Right atrium auricular region (tissue), 2 donors: ENCODE results near the gene CERS2. TPM values are rescaled to one million over a fixed set of nuclear protein-coding genes. Genes with fewer than 3 reads are reported as not detected.
A peak's percentile ranks its signal among the peaks of the same experiment; 100 is the strongest.

Source experiments
- DNase-seq: peaks from one replicate; pipeline ENCODE4 v3.0.0-alpha.2; 2019; ENCODE audit warnings: low spot score
- H3K27ac ChIP-seq, 2 donors: fragments of 200-600 bp; sonication (generic); 1 replicate in 1 of 2; 2 replicates in 1 of 2; pipeline ENCODE4 v1.5.1; 2016 to 2019
- H3K27me3 ChIP-seq, 2 donors: fragments of 200-600 bp; sonication (generic); one replicate each; pipeline versions ENCODE4 v1.5.1 to v1.6.0; 2017 to 2019
- H3K36me3 ChIP-seq: fragments of 200-600 bp; sonication (generic); one replicate; pipeline ENCODE4 v1.5.1; 2016
- H3K4me1 ChIP-seq, 2 donors: fragments of 200-600 bp; sonication (generic); one replicate each; pipeline versions ENCODE4 v1.5.1 to v1.6.0; 2017 to 2019
- H3K4me3 ChIP-seq, 2 donors: fragments of 200-600 bp; sonication (generic); 1 replicate in 1 of 2; 2 replicates in 1 of 2; pipeline ENCODE4 v1.5.1; 2017 to 2019; ENCODE audit warnings: mild to moderate bottlenecking in 1 of 2, moderate library complexity in 1 of 2
- H3K9me3 ChIP-seq, 2 donors: fragments of 200-600 bp; sonication (generic); one replicate each; pipeline ENCODE4 v1.5.1; 2019
- CTCF ChIP-seq, 2 donors: fragments of 200-600 bp; sonication (generic); IDR thresholded peaks; one replicate each; pipeline ENCODE4 v1.5.1; 2019; ENCODE audit warnings: antibody characterized with exemption in 2 of 2
- total RNA-seq, 2 donors: library from RNA; depleted of rRNA; stranded (reverse); fragments of >200 nt; gene quantifications; one replicate each; pipeline ENCODE4 v1.1.0, GENCODE V29; 2016

The CERS2 gene
- total RNA-seq, 2 donors from 2014 or later, result 47.9 to 91.4 TPM

GRCh38 chr1:150999926-151000325 lies 25.3 kb upstream of the CERS2 start:
- no peak for TF ChIP-seq CTCF (IDR thresholded peaks at IDR 0.05)
- peaks cover 0 to 45% of the 10 kb centered on the region in 2 donors for H3K4me1 ChIP-seq
- no peak for DNase-seq
- H3K9me3 ChIP-seq, result no peaks in the 10 kb centered on the region
- no peak overlapping the region for H3K4me3 ChIP-seq
- peaks cover 62% of the 10 kb centered on the region for H3K36me3 ChIP-seq
- no peak overlapping the region for H3K27ac ChIP-seq
- H3K27me3 ChIP-seq, result no peaks in the 10 kb centered on the region

GRCh38 chr1:150999051-150999674 lies 24.5 kb upstream of the CERS2 start:
- H3K27me3 ChIP-seq, result no peaks in the 10 kb centered on the region
- no peak for TF ChIP-seq CTCF (IDR thresholded peaks at IDR 0.05)
- no peak overlapping the region for H3K27ac ChIP-seq
- H3K4me3 ChIP-seq, result no peak overlapping the region
- H3K4me1 ChIP-seq, result peaks cover 0 to 38% of the 10 kb centered on the region in 2 donors
- no peak for DNase-seq
- no peaks in the 10 kb centered on the region for H3K9me3 ChIP-seq
- H3K36me3 ChIP-seq, result peaks cover 62% of the 10 kb centered on the region

GRCh38 chr1:150997949-150998348 lies 23.3 kb upstream of the CERS2 start:
- no peak for DNase-seq
- H3K36me3 ChIP-seq, result peaks cover 62% of the 10 kb centered on the region
- no peaks in the 10 kb centered on the region for H3K9me3 ChIP-seq
- no peak for TF ChIP-seq CTCF (IDR thresholded peaks at IDR 0.05)
- H3K27me3 ChIP-seq, result no peaks in the 10 kb centered on the region
- H3K4me3 ChIP-seq, result no peak overlapping the region
- H3K4me1 ChIP-seq, result peaks cover 0 to 26% of the 10 kb centered on the region in 2 donors
- no peak overlapping the region for H3K27ac ChIP-seq

GRCh38 chr1:150997126-150997872 lies 22.7 kb upstream of the CERS2 start:
- no peak for TF ChIP-seq CTCF (IDR thresholded peaks at IDR 0.05)
- Histone ChIP-seq H3K27ac (no peak overlapping the region), H3K36me3 (peaks cover 56% of the 10 kb centered on the region), H3K9me3 (no peaks in the 10 kb centered on the region), H3K27me3 (no peaks in the 10 kb centered on the region), H3K4me3 (no peak overlapping the region), H3K4me1 (peaks cover 0 to 20% of the 10 kb centered on the region in 2 donors)
- DNase-seq, result no peak

GRCh38 chr1:150995896-150996295 lies 21.3 kb upstream of the CERS2 start:
- peak; percentile 77 for DNase-seq
- Histone ChIP-seq H3K9me3 (no peaks in the 10 kb centered on the region), H3K27ac (peak overlapping the region; percentile 6 to 12), H3K36me3 (peaks cover 42% of the 10 kb centered on the region), H3K4me3 (no peak overlapping the region), H3K27me3 (no peaks in the 10 kb centered on the region), H3K4me1 (peaks cover 0 to 11% of the 10 kb centered on the region in 2 donors)
- TF ChIP-seq CTCF (IDR thresholded peaks at IDR 0.05), result peak; percentile 89 to 91
